Stimulated activated CD4-positive, alpha-beta T cell treated with anti-CD3 and anti-CD28 coated beads, Interleukin-1b, Interleukin-23, amount 100 ng/mL, for 4 hours (primary cell): ENCODE data around the gene TES.
"Not testable (repeated sequence)": the region's sequence is repeated elsewhere in the genome, so short reads cannot be mapped to it uniquely, and the experiment has no call there.

Source experiments
- DNase-seq, 2 donors: peaks; one replicate each; pipeline ENCODE4 v3.0.0-alpha.2; 2020; ENCODE audit warnings: low read depth in 2 of 2

TES gene

GRCh38 chr7:116242759-116243158 is 32.4 kb downstream of the TES start:
- DNase-seq: no peak

- DNase-seq: not testable (repeated sequence)
Measured at GRCh38 chr7:116244803-116245202, 34.5 kb downstream of the TES start.

GRCh38 chr7:116246357-116246756 is 36.0 kb downstream of the TES start:
- DNase-seq: no peak

- DNase-seq: no peak
Measured at GRCh38 chr7:116249969-116250553, 39.7 kb downstream of the TES start.

- no peak for DNase-seq
Measured at GRCh38 chr7:116251675-116252074, 41.3 kb downstream of the TES start.

- no peak for DNase-seq
Measured at GRCh38 chr7:116252249-116252648, 41.9 kb downstream of the TES start.

GRCh38 chr7:116257156-116257555 is 46.8 kb downstream of the TES start:
- DNase-seq: no peak

- peak in 1 of 2 donors; percentile 13 for DNase-seq
Measured at GRCh38 chr7:116258734-116259133, 48.4 kb downstream of the TES start.

- no peak for DNase-seq
Measured at GRCh38 chr7:116259156-116259870, 49.0 kb downstream of the TES start.

- DNase-seq: no peak
Measured at GRCh38 chr7:116259871-116260440, 49.6 kb downstream of the TES start.

GRCh38 chr7:116261904-116262303 is 51.6 kb downstream of the TES start:
- no peak for DNase-seq

GRCh38 chr7:116265881-116266280 is 55.5 kb downstream of the TES start:
- DNase-seq: no peak

- no peak for DNase-seq
Measured at GRCh38 chr7:116269466-116269865, 59.1 kb downstream of the TES start.

- DNase-seq: no peak
Measured at GRCh38 chr7:116271161-116271913, 61.0 kb downstream of the TES start.

- DNase-seq: no peak
Measured at GRCh38 chr7:116271963-116272886, 61.9 kb downstream of the TES start.

GRCh38 chr7:116273283-116273917 is 63.1 kb downstream of the TES start:
- no peak for DNase-seq

- no peak for DNase-seq
Measured at GRCh38 chr7:116273918-116274301, 63.6 kb downstream of the TES start.

GRCh38 chr7:116277070-116277469 is 66.7 kb downstream of the TES start:
- DNase-seq: no peak

GRCh38 chr7:116279217-116279616 is 68.9 kb downstream of the TES start:
- DNase-seq: no peak

GRCh38 chr7:116280803-116281202 is 70.5 kb downstream of the TES start:
- no peak for DNase-seq

- no peak for DNase-seq
Measured at GRCh38 chr7:116283595-116284204, 73.4 kb downstream of the TES start.
